ENCODE data around the gene LRFN5.
"Not testable (repeated sequence)": the region's sequence is repeated elsewhere in the genome, so short reads cannot be mapped to it uniquely, and the experiment has no call there.

DNA sequence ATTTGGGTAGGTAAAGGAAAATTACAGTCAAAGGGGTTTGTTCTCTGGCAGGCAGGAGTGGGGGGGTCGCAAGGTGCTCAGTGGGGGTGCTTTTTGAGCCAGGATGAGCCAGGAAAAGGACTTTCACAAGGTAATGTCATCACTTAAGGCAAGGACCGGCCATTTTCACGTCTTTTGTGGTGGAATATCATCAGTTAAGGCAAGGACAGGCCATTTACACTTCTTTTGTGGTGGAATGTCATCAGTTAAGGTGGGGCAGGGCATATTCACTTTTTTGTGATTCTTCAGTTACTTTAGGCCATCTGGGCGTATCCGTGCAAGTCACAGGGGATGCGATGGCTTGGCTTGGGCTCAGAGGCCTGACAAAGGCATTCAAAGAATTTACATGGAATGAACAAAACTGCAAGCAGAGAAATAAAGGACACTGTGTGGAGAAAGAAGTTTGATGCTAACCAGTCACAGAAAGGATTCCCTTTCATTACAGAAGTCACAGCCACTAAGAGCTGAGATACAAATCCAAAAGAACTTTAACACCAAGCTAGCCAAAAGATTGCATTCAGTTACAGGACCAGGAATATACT is 6.8 kb upstream of the LRFN5 start:
- not testable (repeated sequence) for TF ChIP-seq POLR2AphosphoS5 (IDR thresholded peaks at IDR 0.05; ENCODE audit: low read depth, low read length); TAF1 (IDR thresholded peaks at IDR 0.05; ENCODE audit: borderline replicate concordance, low read depth, low read length)
